ENCODE results near the gene TUFT1.

DNA sequence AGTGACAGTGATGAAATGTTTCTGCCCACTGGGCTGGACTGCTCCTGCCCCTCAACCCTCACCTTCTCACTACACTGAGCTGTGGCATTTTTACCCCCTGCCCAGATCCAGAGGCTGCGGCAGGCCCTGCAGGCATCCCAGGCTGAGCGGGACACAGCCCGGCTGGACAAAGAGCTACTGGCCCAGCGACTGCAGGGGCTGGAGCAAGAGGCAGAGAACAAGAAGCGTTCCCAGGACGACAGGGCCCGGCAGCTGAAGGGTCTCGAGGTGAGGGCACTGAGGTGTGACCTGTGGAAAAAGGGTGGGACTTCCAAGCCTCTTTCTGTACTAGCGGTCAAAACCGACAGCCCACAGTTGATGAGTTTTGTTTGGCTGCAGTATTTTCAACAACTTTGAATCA is 6.2 kb upstream of the TUFT1 start:
- no peak for TF ChIP-seq EZH2 (IDR thresholded peaks at IDR 0.05; ENCODE audit: borderline replicate concordance, control insufficient read depth, low read depth, low read length)
- TF ChIP-seq, protein P1, sequence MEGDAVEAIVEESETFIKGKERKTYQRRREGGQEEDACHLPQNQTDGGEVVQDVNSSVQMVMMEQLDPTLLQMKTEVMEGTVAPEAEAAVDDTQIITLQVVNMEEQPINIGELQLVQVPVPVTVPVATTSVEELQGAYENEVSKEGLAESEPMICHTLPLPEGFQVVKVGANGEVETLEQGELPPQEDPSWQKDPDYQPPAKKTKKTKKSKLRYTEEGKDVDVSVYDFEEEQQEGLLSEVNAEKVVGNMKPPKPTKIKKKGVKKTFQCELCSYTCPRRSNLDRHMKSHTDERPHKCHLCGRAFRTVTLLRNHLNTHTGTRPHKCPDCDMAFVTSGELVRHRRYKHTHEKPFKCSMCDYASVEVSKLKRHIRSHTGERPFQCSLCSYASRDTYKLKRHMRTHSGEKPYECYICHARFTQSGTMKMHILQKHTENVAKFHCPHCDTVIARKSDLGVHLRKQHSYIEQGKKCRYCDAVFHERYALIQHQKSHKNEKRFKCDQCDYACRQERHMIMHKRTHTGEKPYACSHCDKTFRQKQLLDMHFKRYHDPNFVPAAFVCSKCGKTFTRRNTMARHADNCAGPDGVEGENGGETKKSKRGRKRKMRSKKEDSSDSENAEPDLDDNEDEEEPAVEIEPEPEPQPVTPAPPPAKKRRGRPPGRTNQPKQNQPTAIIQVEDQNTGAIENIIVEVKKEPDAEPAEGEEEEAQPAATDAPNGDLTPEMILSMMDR (IDR thresholded peaks at IDR 0.05 in 2 of 3, conservative IDR thresholded peaks at IDR 0.05 in 1 of 3; ENCODE audit: control insufficient read depth in 2 of 3, extremely low read depth in 1 of 3, insufficient read depth in 1 of 3, low read depth in 3 of 3, low read length in 3 of 3): no peak
- TF ChIP-seq, protein P2, sequence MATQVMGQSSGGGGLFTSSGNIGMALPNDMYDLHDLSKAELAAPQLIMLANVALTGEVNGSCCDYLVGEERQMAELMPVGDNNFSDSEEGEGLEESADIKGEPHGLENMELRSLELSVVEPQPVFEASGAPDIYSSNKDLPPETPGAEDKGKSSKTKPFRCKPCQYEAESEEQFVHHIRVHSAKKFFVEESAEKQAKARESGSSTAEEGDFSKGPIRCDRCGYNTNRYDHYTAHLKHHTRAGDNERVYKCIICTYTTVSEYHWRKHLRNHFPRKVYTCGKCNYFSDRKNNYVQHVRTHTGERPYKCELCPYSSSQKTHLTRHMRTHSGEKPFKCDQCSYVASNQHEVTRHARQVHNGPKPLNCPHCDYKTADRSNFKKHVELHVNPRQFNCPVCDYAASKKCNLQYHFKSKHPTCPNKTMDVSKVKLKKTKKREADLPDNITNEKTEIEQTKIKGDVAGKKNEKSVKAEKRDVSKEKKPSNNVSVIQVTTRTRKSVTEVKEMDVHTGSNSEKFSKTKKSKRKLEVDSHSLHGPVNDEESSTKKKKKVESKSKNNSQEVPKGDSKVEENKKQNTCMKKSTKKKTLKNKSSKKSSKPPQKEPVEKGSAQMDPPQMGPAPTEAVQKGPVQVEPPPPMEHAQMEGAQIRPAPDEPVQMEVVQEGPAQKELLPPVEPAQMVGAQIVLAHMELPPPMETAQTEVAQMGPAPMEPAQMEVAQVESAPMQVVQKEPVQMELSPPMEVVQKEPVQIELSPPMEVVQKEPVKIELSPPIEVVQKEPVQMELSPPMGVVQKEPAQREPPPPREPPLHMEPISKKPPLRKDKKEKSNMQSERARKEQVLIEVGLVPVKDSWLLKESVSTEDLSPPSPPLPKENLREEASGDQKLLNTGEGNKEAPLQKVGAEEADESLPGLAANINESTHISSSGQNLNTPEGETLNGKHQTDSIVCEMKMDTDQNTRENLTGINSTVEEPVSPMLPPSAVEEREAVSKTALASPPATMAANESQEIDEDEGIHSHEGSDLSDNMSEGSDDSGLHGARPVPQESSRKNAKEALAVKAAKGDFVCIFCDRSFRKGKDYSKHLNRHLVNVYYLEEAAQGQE (IDR thresholded peaks at IDR 0.05; ENCODE audit: low read depth, low read length): no peak
- TF ChIP-seq POLR2A (IDR thresholded peaks at IDR 0.05; ENCODE audit: low read depth, low read length): no peak
- no peak for TF ChIP-seq GABPA (IDR thresholded peaks at IDR 0.05; ENCODE audit: low read depth)
- no peak for TF ChIP-seq SPI1 (IDR thresholded peaks at IDR 0.05; ENCODE audit: borderline replicate concordance, insufficient read depth, low read depth, low read length)
- no peak for TF ChIP-seq MXI1 (IDR thresholded peaks at IDR 0.05; ENCODE audit: low read depth, low read length)
- no peak for TF ChIP-seq SP1 (IDR thresholded peaks at IDR 0.05; ENCODE audit: low read depth, low read length)
- TF ChIP-seq, protein P3, sequence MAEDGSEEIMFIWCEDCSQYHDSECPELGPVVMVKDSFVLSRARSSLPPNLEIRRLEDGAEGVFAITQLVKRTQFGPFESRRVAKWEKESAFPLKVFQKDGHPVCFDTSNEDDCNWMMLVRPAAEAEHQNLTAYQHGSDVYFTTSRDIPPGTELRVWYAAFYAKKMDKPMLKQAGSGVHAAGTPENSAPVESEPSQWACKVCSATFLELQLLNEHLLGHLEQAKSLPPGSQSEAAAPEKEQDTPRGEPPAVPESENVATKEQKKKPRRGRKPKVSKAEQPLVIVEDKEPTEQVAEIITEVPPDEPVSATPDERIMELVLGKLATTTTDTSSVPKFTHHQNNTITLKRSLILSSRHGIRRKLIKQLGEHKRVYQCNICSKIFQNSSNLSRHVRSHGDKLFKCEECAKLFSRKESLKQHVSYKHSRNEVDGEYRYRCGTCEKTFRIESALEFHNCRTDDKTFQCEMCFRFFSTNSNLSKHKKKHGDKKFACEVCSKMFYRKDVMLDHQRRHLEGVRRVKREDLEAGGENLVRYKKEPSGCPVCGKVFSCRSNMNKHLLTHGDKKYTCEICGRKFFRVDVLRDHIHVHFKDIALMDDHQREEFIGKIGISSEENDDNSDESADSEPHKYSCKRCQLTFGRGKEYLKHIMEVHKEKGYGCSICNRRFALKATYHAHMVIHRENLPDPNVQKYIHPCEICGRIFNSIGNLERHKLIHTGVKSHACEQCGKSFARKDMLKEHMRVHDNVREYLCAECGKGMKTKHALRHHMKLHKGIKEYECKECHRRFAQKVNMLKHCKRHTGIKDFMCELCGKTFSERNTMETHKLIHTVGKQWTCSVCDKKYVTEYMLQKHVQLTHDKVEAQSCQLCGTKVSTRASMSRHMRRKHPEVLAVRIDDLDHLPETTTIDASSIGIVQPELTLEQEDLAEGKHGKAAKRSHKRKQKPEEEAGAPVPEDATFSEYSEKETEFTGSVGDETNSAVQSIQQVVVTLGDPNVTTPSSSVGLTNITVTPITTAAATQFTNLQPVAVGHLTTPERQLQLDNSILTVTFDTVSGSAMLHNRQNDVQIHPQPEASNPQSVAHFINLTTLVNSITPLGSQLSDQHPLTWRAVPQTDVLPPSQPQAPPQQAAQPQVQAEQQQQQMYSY (CRISPR knock-in tag; IDR thresholded peaks at IDR 0.05): no peak
- no peak for TF ChIP-seq MYC (IDR thresholded peaks at IDR 0.05; ENCODE audit: insufficient read depth, insufficient read length, insufficient replicate concordance, low read length, severe bottlenecking)
- no peak for TF ChIP-seq IKZF1 (conservative IDR thresholded peaks at IDR 0.05)
- TF ChIP-seq SUZ12 (IDR thresholded peaks at IDR 0.05; ENCODE audit: unreplicated experiment): no peak
- TF ChIP-seq BRCA1 (IDR thresholded peaks at IDR 0.05; ENCODE audit: low read depth, low read length): no peak
- TF ChIP-seq NR2C2 (IDR thresholded peaks at IDR 0.05; ENCODE audit: borderline replicate concordance, control insufficient read depth, insufficient read length, low read depth): no peak

All from GM12878 (cell line).